HG03064 (cell line): ENCODE data around the gene SYNGR4.
"Not testable (repeated sequence)": the region's sequence is repeated elsewhere in the genome, so short reads cannot be mapped to it uniquely, and the experiment has no call there.

Source experiments
- ATAC-seq: cut with Tn5 transposase; IDR thresholded peaks from one replicate; pipeline ENCODE4 v1.9.1; 2021; ENCODE audit warnings: low read depth; ENCODE audit not compliant: unreplicated experiment

The SYNGR4 gene

DNA sequence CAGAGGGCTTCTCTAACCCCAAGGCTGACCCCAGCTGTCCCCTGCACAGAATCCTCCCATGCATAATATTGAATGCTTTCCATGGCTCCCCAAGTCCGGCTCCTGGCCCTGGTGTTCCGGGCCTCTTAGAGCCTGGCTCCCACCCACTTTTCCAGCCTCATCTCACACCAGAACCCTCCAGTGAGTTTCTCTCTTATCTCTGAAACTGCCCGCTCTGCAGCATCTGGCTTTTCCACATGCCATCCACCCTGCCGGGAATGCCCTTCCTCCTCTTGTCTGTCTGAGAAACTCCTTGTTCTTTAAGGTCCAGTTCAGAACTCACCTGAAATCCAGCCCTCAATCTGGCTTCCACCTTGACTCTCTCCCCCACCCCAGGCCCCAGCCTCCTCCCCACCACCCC lies 6.8 kb downstream of the SYNGR4 start:
- no peak for ATAC-seq

DNA sequence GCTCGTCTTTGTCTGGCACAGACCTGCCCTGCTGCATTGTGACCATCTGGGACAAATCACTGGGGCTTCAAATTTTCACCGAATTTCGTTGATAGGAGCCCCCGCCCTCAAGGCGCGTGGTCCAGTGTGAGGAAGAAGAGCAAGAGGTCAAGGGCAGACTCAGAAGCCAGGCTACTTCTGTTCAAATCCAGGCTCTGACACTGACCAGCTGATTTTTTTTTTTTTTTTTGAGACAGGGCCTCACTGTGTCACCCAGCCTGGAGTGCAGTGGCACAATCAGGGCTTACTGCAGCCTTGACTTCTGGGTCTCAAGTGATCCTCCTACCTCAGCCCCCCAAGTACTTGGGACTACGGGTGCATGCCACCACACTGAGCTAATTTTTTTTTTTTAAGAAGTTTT lies 7.2 kb downstream of the SYNGR4 start:
- ATAC-seq: no peak

GRCh38 chr19:48371771-48372170 lies 7.6 kb downstream of the SYNGR4 start:
- ATAC-seq: not testable (repeated sequence)

GRCh38 chr19:48372904-48373303 lies 8.7 kb downstream of the SYNGR4 start:
- ATAC-seq: no peak

DNA sequence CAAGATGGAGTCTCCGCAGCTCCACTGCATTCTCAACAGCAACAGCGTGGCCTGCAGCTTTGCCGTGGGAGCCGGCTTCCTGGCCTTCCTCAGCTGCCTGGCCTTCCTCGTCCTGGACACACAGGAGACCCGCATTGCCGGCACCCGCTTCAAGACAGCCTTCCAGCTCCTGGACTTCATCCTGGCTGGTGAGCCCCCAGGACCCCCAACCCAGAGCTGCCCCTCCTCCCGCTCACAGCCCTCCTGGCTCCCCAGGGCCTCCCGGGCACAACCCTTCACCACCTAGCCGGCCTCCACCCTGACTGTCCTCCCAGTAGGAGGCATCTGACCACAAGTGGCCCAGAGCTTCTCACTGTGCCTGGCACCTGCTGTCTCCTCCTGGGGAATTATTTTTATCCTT lies 9.4 kb downstream of the SYNGR4 start:
- no peak for ATAC-seq

- no peak for ATAC-seq
Measured at GRCh38 chr19:48378194-48378570, 14.0 kb downstream of the SYNGR4 start.

- no peak for ATAC-seq
Measured at GRCh38 chr19:48379058-48379457, 14.9 kb downstream of the SYNGR4 start.

DNA sequence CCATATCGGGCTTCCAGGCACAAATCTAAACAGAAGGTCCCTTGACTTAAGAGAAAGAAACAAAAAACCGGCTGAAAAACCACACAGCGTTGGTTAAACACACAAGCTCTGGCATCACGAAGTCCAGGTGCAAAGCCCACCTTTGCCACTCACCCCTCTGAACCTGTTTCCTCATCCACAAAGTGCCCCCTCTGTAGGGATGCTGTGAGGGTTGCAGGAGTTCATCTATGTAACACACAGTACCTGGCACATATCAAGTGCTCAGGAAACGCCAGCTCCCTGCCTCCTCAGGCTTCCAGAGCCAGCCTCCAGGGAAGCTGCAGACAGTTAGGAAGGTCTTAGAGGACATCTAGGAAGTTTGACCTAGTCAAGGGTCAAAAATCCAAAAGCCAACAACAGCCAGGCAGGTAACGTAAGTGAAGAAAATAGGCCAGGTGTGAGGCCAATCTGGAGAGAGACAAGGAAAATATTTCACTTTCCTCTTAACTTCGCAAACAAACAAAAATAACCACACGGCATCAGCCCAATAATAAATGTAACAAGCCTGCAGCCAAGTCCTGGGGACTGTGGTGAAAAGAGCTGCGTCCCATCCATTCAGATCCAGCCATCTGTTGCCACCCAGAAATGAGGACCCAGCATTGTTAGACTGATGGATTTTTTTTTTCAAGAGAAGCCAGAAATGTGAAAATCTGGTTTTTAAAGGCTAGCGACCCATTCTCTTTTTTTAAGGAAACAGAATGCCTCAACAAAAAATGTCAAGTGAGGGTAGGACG lies 17.2 kb downstream of the SYNGR4 start:
- ATAC-seq: no peak

DNA sequence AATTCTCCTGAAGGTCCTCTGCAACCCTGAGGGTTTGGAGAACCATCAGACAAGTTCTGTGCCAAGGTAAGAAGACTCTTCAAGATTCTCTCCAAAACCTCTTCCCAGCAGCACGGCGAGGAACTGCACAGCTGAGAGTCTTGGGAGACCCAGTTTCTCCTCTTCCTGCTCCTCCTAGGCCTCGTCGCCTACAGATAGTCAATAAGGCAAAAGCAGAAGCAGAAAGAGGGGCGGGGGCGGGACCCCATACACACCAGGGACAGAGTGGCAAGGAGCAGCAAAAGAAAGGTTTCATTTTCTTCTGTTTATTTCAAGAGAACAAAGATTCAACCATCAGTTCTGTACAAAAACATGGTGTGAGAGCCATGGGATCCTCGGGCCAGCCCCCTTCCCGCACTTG lies 18.1 kb downstream of the SYNGR4 start:
- no peak for ATAC-seq

DNA sequence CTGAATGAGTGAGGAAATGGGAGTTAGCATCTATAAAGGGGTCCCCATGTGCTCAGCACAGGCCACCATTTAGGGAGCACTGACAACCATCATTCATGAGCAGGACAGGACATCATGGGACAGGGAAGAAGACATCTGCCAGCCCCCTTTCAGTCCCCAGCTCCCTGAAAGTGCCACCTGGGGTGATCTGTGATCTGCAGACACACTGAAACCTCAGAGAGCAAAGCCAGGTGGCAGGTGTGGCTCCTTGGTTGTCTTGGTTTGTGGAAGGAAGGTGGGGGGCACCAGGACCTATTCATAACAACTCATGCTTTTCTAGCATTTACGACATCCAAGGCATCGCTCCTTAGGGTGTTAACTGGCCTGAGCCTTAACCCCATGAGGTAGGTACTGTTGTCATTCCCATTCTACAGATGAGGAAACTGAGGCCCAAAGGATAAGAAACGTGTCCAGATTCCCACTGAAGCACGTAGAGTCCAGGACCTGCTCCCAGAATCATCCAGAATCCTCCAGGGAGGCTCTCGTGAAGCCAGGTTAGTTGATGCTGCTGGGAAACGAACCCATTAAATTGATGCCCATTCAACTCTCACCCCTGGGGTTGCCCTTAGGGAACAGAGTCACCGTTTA lies 21.4 kb downstream of the SYNGR4 start:
- no peak for ATAC-seq

GRCh38 chr19:48386981-48387380 lies 22.8 kb downstream of the SYNGR4 start:
- ATAC-seq: no peak

DNA sequence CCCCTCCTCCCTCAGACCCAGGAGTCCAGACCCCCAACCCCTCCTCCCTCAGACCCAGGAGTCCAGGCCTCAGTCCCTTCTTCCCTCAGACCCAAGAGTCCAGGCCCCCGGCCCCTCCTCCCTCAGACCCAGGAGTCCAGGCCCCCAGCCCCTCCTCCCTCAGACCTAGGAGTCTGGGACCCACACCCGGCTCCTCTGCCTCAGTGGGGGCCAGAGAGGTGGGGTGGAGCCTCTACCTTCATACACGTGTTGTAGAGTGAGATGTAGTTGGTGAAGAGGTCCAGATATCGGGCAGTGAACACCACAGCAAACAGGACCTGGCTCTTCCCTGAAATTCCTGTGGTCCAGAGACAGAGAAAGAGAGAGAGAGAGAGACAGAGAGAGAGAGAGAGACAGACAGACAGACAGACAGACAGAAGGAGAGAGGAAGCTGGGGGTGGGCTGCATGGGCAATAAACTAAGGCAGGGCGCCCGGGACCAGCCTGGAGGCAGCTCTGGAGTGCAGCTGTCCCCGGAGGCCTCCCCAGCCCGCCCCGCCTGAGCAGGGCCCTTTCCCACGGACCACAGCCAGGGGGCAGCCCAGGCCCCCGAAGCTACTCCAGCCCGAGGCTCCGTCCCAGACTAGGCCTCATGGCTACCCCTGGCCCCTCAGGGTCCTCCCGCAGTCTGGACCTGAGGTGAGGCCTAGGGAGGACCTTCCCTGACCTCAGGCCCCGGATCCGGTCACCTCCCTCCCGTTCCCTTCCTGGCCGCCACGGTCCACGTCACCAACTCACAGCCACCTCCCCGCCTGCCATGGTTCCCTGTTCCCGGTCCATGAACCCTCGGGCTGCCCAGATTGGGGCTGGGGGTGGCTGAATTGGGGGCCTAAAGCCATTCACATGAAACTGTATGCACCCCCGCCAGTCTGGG lies 26.3 kb downstream of the SYNGR4 start:
- no peak for ATAC-seq

DNA sequence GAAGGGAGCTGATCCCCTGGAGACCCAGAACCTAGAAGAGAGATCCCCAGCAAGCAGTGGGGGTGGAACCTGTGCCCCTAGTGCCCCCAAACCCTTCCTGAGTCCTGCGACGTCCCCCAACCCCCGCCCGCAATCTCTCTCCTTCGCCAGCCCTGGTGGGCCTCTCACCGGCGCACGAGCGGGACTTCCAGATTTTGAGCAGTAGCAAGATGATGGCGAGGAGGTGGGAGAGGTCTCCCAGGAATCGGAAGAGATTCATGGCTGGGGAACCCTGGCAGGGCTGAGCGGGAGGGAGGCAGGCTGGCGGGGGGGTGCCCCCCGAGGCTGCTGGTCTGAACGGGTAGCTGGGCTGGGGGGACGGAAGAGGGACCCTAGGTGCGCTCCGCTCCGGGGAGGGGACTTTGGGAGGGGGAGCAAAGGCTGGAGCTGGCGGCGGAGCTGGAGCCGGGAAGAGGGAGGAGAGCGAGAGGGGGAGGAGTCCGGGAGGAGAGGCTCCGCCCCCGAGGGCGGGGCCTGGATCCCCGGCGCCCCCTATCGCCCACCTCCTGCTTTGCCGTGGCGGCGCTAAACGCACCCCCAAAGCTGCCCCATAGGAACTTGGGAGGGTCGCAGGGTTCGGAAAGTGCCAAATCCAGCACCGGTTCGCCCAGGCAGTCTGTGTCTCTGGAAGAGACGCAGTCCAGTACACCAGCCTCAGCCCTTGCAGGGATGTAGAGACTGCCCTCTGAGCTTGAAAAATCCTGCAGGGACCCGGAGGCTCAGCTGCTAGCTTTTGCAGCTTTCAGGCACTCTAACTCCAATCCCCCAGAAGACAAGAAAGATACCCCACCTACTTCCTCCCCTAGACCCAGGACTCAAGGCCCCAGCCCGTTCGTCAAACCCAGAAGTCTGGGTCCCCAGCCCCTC lies 27.2 kb downstream of the SYNGR4 start, which contains the start of gene KDELR1:
KDELR1 (minus strand) TSS at position 452 of the 906 bp plus-strand sequence; CDS start at position 259, 193 bp downstream.
- ATAC-seq: no peak

GRCh38 chr19:48392006-48392344 lies 27.8 kb downstream of the SYNGR4 start:
- ATAC-seq: not testable (repeated sequence)

GRCh38 chr19:48392860-48393558 lies 28.8 kb downstream of the SYNGR4 start:
- no peak for ATAC-seq

DNA sequence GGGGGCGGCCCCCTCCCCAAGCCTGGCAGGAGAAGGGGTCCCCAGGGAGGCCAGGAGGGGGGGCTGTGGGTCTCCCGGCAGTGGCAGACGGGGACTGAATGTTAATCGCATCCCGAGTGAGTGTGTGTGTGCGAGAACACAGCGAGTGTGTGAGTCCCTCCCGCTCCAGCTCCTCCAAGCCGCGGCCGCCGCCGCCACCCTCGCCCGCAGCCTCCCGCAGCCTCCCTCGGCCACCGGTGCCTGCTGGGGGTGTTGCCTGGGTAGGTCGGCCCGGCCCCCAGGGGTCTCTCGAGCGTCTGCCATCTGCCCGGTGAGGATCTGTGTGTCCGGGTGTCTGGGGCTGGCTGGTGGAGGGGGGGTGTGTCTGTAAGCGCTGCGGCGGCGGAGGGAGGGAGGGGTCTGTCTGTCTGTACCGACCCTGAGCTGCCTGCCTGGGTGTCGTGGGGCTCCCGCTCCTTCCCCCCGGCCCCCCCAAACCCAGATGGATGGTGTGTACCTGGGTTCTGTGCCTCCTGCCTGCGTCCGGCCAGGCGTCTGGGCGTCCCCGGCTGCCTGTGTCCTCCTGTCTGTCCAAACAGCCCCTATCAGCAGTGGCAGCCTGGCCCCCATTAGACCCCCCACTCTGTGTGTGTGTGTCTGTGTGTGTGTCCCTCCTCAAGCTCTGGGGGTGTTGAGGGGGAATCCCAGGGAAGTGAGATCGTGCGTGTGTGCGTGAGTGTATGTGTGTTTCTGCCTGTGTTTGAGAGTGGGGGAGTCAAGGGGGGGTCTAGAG lies 29.6 kb downstream of the SYNGR4 start, which contains the start of gene GRIN2D:
GRIN2D (plus strand) TSS at position 110 of the 772 bp plus-strand sequence. CDS start 4,725 bp downstream, outside the sequence.
- no peak for ATAC-seq

- no peak for ATAC-seq
Measured at GRCh38 chr19:48394331-48395169, 30.4 kb downstream of the SYNGR4 start.

DNA sequence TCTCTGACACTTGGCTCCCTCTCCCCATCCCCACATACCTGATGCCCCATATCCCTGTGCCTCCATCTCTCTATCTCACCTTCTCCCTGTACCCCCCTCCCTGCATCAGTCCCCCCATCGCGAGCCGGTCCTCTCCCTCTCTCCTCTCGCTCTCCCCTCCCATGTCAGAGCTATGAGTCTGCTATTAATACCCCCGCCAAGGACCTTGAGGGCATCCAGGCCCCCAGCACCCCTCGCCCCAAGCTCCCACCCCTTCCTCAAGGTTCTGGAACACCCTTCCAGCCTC lies 30.9 kb downstream of the SYNGR4 start:
- no peak for ATAC-seq
